ENCODE measurements around the gene TSHZ2. TPM values are rescaled to one million over a fixed set of nuclear protein-coding genes. Genes with fewer than 3 reads are reported as not detected.

The TSHZ2 gene
- total and polyA plus RNA-seq, 2 of the 4 experiments (the other 2 are of a cell fraction) = under 0.01 to 0.02 TPM

DNA sequence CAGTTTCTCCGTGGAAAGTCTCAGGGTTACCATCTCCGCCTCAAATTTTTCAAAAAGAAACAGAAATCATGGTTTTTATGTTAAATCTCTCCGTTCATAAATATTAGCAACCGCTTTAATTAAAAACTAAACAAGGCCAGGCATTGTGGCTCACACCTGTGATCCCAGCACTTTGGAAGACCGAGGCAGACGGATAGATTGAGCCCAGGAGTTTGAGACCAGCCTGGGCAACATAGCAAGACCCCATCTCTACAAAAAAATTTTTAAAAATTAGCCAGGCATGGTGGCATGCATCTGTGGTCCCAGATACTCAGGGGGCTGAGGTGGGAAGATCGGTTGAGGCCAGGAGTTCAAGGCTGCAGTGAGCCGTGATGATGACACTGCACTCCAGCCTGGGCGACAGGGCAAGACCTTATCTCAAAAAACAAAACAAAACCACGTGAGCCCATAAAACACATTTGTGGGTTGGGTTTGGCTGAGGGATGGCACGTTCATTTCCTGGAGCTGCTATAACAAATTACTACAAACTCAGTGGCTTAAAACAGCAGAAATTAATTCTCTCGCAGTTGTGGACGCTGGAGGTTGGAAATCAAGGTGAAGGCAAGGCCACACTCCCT lies 398.3 kb downstream of the TSHZ2 start:
- in situ Hi-C loops (cut with MboI; ENCODE audit: low sequenced_read_pairs) = no loop called here
- Histone ChIP-seq H3K27ac (ENCODE audit: insufficient read depth, low read length) (no peak overlapping the region), H4K20me1 (ENCODE audit: insufficient read depth, low read length) (no peaks in the 10 kb centered on the region), H2BK120ac (ENCODE audit: low read depth, low read length) (no peak overlapping the region), H2BK5ac (ENCODE audit: low read depth, low read length, poor library complexity, severe bottlenecking) (no peak overlapping the region), H2AK9ac (replicated peaks; ENCODE audit: low read depth, low read length, poor library complexity) (no peak overlapping the region), H3K18ac (ENCODE audit: low read depth, low read length) (no peak overlapping the region), H3K36me3 (ENCODE audit: control insufficient read depth, insufficient read depth, low read length) (no peaks in the 10 kb centered on the region), H3K27me3 (ENCODE audit: control insufficient read depth, insufficient read depth, low read length) (no peaks in the 10 kb centered on the region; the same call in 1 of the 2 replicates), H2BK15ac (ENCODE audit: low read depth, low read length) (no peak overlapping the region), H3K4me3 (ENCODE audit: insufficient read depth, low read depth, low read length) (no peak overlapping the region), H3K23ac (ENCODE audit: low read depth, low read length) (no peak overlapping the region), H2AFZ (replicated peaks; ENCODE audit: low read length, poor library complexity) (no peak overlapping the region), H3K4me1 (ENCODE audit: control insufficient read depth, insufficient read depth, low read length) (no peaks in the 10 kb centered on the region), H2AK5ac (ENCODE audit: low read depth, low read length) (no peak overlapping the region), H3K9me1 (ENCODE audit: insufficient read depth, low read length) (no peaks in the 10 kb centered on the region), H3K14ac (replicated peaks; ENCODE audit: low read depth, low read length) (no peak overlapping the region), H2BK20ac (ENCODE audit: low read depth, low read length) (no peak overlapping the region), H3K4me2 (ENCODE audit: low read depth, low read length) (no peak overlapping the region), H4K8ac (ENCODE audit: low read depth in 2 of 2, low read length in 2 of 2) (no peak overlapping the region), H3K56ac (ENCODE audit: extremely low read depth, insufficient read depth, low read length) (no peak overlapping the region), H3K4ac (ENCODE audit: low read depth, low read length) (no peak overlapping the region), H3K79me1 (ENCODE audit: low read depth in 1 of 2, low read length in 2 of 2) (no peaks in the 10 kb centered on the region), H3K9ac (ENCODE audit: low read depth, low read length) (no peak overlapping the region), H3K9me3 (ENCODE audit: control insufficient read depth, insufficient read depth, low read length) (no peaks in the 10 kb centered on the region), H4K5ac (ENCODE audit: low read depth, low read length) (no peak overlapping the region), H4K91ac (ENCODE audit: insufficient read depth, low read depth, low read length) (no peak overlapping the region)
- TF ChIP-seq, protein P1, sequence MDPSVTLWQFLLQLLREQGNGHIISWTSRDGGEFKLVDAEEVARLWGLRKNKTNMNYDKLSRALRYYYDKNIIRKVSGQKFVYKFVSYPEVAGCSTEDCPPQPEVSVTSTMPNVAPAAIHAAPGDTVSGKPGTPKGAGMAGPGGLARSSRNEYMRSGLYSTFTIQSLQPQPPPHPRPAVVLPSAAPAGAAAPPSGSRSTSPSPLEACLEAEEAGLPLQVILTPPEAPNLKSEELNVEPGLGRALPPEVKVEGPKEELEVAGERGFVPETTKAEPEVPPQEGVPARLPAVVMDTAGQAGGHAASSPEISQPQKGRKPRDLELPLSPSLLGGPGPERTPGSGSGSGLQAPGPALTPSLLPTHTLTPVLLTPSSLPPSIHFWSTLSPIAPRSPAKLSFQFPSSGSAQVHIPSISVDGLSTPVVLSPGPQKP (IDR thresholded peaks at IDR 0.05; ENCODE audit: borderline replicate concordance, low read depth, low read length) = no peak
- no peak for TF ChIP-seq BHLHE40 (IDR thresholded peaks at IDR 0.05; ENCODE audit: low read depth, low read length)
- TF ChIP-seq, protein P2, sequence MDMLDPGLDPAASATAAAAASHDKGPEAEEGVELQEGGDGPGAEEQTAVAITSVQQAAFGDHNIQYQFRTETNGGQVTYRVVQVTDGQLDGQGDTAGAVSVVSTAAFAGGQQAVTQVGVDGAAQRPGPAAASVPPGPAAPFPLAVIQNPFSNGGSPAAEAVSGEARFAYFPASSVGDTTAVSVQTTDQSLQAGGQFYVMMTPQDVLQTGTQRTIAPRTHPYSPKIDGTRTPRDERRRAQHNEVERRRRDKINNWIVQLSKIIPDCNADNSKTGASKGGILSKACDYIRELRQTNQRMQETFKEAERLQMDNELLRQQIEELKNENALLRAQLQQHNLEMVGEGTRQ (IDR thresholded peaks at IDR 0.05; ENCODE audit: low read depth, low read length) = no peak
- no peak for TF ChIP-seq NFE2L2 (IDR thresholded peaks at IDR 0.05; ENCODE audit: low read depth, low read length)
- no peak for TF ChIP-seq POLR2A (IDR thresholded peaks at IDR 0.05; ENCODE audit: low read depth, low read length)
- no peak for TF ChIP-seq MAZ (IDR thresholded peaks at IDR 0.05; ENCODE audit: borderline replicate concordance, low read depth, low read length)
- TF ChIP-seq CEBPB (IDR thresholded peaks at IDR 0.05; ENCODE audit: low read depth, low read length) = no peak
- no peak for TF ChIP-seq RCOR1 (IDR thresholded peaks at IDR 0.05; ENCODE audit: insufficient replicate concordance, low read length)
- no peak for TF ChIP-seq CHD1 (IDR thresholded peaks at IDR 0.05; ENCODE audit: low read depth, low read length)
- TF ChIP-seq MAFK (IDR thresholded peaks at IDR 0.05; ENCODE audit: low read depth, low read length) = no peak
- no peak for TF ChIP-seq RAD21 (IDR thresholded peaks at IDR 0.05; ENCODE audit: low read length)
- TF ChIP-seq FOS (IDR thresholded peaks at IDR 0.05; ENCODE audit: low read depth, low read length) = no peak
- TF ChIP-seq, protein P3, sequence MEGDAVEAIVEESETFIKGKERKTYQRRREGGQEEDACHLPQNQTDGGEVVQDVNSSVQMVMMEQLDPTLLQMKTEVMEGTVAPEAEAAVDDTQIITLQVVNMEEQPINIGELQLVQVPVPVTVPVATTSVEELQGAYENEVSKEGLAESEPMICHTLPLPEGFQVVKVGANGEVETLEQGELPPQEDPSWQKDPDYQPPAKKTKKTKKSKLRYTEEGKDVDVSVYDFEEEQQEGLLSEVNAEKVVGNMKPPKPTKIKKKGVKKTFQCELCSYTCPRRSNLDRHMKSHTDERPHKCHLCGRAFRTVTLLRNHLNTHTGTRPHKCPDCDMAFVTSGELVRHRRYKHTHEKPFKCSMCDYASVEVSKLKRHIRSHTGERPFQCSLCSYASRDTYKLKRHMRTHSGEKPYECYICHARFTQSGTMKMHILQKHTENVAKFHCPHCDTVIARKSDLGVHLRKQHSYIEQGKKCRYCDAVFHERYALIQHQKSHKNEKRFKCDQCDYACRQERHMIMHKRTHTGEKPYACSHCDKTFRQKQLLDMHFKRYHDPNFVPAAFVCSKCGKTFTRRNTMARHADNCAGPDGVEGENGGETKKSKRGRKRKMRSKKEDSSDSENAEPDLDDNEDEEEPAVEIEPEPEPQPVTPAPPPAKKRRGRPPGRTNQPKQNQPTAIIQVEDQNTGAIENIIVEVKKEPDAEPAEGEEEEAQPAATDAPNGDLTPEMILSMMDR (conservative IDR thresholded peaks at IDR 0.05; ENCODE audit: low read depth, low read length) = no peak
- TF ChIP-seq RFX5 (IDR thresholded peaks at IDR 0.05; ENCODE audit: low read depth, low read length) = no peak
- TF ChIP-seq SMC3 (IDR thresholded peaks at IDR 0.05; ENCODE audit: low read depth, low read length) = no peak
- TF ChIP-seq MXI1 (IDR thresholded peaks at IDR 0.05; ENCODE audit: borderline replicate concordance, low read depth, low read length) = no peak
- ChIA-PET CTCF (no interaction called here), POLR2A (ENCODE audit: unreplicated experiment) (no interaction called here)
- BruUV-seq (replicated peaks) = no TSS peak
- intact Hi-C loops (cut with micrococcal nuclease) = no loop called here
- DNase-seq (no peak), ATAC-seq (ENCODE audit: low read depth) (no peak)
- dilution Hi-C loops (cut with HindIII; ENCODE audit: low sequenced_read_pairs, unreplicated experiment) = no loop called here
- WGBS, 2 experiments (ENCODE audit: extremely low coverage in 2 of 2, insufficient read length in 1 of 2) = 86% methylated on average over 2 of the region's 13 CpGs; no CpG with 5 or more reads in 1 of the 2 experiments

Data from IMR-90 (cell line).